ENCODE results near the gene MRPL24. TPM values are rescaled to one million over a fixed set of nuclear protein-coding genes. Genes with fewer than 3 reads are reported as not detected.
"Not testable (repeated sequence)": the region's sequence is repeated elsewhere in the genome, so short reads cannot be mapped to it uniquely, and the experiment has no call there.

The MRPL24 gene
- total RNA-seq, 2 donors from 2014 or later = 55.0 to 67.1 TPM

DNA sequence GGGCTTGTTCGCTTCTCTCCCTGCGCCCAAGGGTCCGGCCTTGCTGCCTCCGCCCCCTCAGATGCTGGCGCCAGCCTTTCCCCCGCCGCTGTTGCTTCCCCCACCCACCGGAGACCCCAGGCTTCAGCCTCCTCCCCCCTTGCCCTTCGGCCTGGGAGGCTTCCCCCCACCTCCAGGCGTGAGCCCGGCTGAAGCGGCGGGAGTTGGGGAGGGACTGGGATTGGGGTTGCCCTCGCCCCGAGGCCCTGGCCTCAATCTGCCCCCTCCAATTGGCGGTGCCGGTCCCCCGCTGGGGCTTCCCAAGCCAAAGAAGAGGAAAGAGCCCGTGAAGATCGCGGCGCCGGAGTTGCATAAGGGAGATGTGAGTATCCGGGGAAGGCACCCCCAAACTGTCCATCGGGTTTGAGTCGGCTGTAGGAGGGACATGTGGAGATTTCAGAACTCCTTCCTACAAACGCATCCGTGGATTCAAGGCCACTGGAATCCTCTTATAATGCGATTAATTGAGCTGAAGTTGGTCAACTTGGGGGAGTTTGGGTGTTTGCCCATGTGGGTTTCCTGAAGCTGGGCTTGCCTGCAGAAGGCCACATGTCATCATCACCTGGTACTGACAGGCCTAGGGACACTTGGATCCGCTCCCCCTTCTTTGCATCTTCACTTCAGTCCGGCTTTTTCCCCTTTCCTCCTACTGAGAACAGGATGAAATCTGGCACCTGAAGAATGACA, 27.2 kb upstream of the MRPL24 start:
- Histone ChIP-seq H3K9me3 (no peaks in the 10 kb centered on the region), H3K4me3 (peak overlapping the region; percentile 69 to 89), H3K27ac (peak overlapping the region; percentile 80 to 91), H3K4me1 (replicated peaks) (peaks cover 5% of the 10 kb centered on the region), H3K36me3 (no peaks in the 10 kb centered on the region), H3K27me3 (replicated peaks; ENCODE audit: insufficient read depth) (no peaks in the 10 kb centered on the region)
- 0% methylated on average over 30 of the region's 31 CpGs for WGBS
- DNase-seq (ENCODE audit: low spot score) = no peak
- TF ChIP-seq POLR2A (IDR thresholded peaks at IDR 0.05) = no peak
- no peak for TF ChIP-seq POLR2AphosphoS5 (IDR thresholded peaks at IDR 0.05)
- TF ChIP-seq, protein P1, sequence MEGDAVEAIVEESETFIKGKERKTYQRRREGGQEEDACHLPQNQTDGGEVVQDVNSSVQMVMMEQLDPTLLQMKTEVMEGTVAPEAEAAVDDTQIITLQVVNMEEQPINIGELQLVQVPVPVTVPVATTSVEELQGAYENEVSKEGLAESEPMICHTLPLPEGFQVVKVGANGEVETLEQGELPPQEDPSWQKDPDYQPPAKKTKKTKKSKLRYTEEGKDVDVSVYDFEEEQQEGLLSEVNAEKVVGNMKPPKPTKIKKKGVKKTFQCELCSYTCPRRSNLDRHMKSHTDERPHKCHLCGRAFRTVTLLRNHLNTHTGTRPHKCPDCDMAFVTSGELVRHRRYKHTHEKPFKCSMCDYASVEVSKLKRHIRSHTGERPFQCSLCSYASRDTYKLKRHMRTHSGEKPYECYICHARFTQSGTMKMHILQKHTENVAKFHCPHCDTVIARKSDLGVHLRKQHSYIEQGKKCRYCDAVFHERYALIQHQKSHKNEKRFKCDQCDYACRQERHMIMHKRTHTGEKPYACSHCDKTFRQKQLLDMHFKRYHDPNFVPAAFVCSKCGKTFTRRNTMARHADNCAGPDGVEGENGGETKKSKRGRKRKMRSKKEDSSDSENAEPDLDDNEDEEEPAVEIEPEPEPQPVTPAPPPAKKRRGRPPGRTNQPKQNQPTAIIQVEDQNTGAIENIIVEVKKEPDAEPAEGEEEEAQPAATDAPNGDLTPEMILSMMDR (IDR thresholded peaks at IDR 0.05) = no peak
- intact Hi-C loops (cut with DNase I) = no loop called here

DNA sequence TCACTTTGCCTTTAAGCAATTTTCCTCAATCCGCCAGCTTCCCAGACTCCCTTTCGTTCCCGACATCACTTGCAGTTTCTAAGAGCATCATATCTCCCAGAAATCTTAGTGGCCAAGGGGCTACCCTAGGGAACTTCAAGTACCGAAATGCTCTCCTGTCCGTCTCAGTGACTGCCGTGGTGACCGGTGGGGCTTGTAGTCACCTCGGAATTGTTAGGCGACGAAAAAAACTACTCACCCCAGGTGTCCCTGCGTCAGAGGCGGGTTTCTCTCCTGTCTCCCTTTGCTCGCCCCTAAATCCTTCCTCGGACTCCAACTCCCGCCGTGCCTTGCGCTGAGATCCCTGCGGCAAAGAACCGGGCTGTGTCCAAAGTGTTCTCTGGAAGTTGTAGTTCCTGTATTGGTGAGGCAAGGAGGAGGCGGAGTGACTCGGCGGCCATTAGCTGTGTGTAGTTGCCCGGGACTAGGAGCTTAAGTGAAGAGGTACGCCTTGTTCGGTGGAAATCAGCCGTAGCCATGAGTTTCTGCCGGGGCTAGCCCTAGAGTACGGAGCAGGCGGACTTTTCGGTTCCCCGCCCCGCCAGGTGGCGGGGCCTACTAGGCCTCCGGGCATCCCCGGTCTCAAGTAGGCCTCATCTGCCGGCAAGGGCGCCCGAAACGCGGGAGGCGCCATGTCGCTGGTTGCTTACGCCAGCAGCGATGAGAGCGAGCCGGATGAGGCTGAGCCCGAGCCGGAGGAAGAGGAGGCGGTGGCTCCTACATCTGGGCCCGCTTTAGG, 26.4 kb upstream of the MRPL24 start, which contains the start of gene PRCC:
Gene PRCC (plus strand): TSS at position 435 of the 778 bp plus-strand sequence. CDS start 237 bp downstream, at position 672.
- peak within 1 kb of the TSS; percentile 80 to 91 for H3K27ac ChIP-seq
- intact Hi-C loops (cut with DNase I) = no loop called here
- no peaks in the 10 kb centered on the region for H3K36me3 ChIP-seq
- TF ChIP-seq, protein P1 (IDR thresholded peaks at IDR 0.05) = no peak
- peak; percentile 41 for TF ChIP-seq POLR2A (IDR thresholded peaks at IDR 0.05)
- TF ChIP-seq POLR2AphosphoS5 (IDR thresholded peaks at IDR 0.05) = peak; percentile 99
- H3K9me3 ChIP-seq = no peaks in the 10 kb centered on the region
- under 1% methylated on average over 32 of the region's 50 CpGs for WGBS
- H3K4me1 ChIP-seq (replicated peaks) = peaks cover 5% of the 10 kb centered on the region
- DNase-seq (ENCODE audit: low spot score) = peak; percentile 99
- H3K4me3 ChIP-seq = peak within 1 kb of the TSS; percentile 69 to 89
- no peaks in the 10 kb centered on the region for H3K27me3 ChIP-seq (replicated peaks; ENCODE audit: insufficient read depth)

DNA sequence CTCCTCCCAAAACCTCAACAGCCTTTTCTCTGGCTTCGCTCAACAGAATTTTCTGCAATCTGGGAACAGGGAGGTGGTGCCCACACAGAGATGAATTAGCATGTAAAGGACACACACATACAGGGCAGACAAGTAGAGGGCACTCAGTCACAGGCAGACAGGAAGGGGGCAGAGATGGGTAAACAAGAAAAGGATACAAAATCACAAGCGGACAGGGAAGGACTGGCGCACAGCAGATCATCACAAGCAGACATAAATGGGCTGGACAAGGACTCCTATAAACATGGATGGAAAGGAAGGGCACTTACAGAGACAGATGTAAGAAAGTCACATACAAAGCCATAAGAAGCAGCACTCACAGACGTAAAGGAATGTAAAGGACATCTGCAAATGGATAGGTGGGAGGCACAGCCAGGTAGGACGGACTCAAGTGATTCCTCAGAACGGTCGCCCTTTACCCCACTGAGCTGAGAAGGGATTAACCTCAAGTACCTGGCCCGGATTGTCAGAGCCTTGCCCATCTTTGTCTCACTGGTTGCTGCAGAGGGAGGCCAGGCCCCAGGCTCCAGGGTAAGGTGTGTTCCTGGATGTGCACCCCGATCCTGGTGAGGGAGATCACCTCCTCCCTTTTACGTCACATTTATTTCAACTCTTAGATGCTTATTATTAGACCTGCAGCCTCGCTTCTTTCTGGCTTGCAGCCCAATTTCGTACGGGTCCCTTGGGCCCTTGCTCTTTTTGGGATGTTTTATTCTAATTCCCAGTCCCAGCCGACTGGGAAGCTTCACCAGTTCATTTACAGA, 25.6 kb upstream of the MRPL24 start:
- H3K4me3 ChIP-seq = peak overlapping the region; percentile 49 to 69
- peaks cover 5% of the 10 kb centered on the region for H3K4me1 ChIP-seq (replicated peaks)
- no peaks in the 10 kb centered on the region for H3K9me3 ChIP-seq
- 5% methylated on average over 14 of the region's 14 CpGs for WGBS
- no peaks in the 10 kb centered on the region for H3K36me3 ChIP-seq
- peak overlapping the region; percentile 76 to 81 for H3K27ac ChIP-seq
- no peak for TF ChIP-seq POLR2AphosphoS5 (IDR thresholded peaks at IDR 0.05)
- TF ChIP-seq, protein P1 (IDR thresholded peaks at IDR 0.05) = no peak
- no peak for TF ChIP-seq POLR2A (IDR thresholded peaks at IDR 0.05)
- DNase-seq (ENCODE audit: low spot score) = no peak
- intact Hi-C loops (cut with DNase I) = no loop called here
- H3K27me3 ChIP-seq (replicated peaks; ENCODE audit: insufficient read depth) = no peaks in the 10 kb centered on the region

DNA sequence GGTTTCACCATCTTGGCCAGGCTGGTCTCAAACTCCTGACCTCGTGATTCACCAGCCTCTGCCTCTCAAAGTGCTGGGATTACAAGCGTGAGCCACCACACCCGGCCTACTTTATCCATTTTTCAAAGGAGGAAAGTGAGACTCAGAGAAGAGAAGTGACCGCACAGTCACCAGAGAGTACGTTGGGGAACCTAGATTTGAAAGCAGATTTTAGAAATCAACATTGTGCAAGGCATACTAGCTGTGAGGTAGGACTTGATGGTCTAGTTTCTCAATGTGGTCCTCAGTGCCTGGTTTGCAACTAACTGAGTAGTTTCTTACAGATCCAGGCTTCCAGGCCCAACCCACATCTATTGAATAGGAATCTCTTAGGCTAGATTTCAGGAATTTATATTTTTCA, 24.8 kb upstream of the MRPL24 start:
- Histone ChIP-seq H3K4me1 (replicated peaks) (peaks cover 5% of the 10 kb centered on the region), H3K9me3 (no peaks in the 10 kb centered on the region), H3K4me3 (no peak overlapping the region), H3K27ac (no peak overlapping the region), H3K27me3 (replicated peaks; ENCODE audit: insufficient read depth) (no peaks in the 10 kb centered on the region), H3K36me3 (no peaks in the 10 kb centered on the region)
- WGBS = 86% methylated on average over 5 of the region's 5 CpGs
- TF ChIP-seq, protein P1 (IDR thresholded peaks at IDR 0.05) = no peak
- TF ChIP-seq POLR2AphosphoS5 (IDR thresholded peaks at IDR 0.05) = no peak
- no peak for TF ChIP-seq POLR2A (IDR thresholded peaks at IDR 0.05)
- intact Hi-C loops (cut with DNase I) = no loop called here
- DNase-seq (ENCODE audit: low spot score) = no peak

DNA sequence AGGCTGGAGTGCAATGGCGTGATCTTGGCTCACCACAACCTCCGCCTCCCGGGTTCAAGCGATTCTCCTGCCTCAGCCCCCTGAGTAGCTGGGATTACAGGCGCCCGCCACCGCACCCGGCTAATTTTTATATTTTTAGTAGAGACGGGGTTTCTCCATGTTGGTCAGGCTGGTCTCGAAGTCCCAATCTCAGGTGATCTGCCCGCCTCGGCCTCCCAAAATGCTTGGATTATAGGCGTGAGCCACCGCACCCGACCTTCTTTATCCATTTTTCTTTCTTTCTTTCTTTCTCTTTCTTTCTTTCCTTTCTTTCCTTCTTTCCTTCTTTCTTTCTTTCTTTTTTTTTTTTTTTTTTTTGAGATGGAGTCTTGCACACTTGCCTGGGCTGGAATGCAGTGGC, 24.2 kb upstream of the MRPL24 start:
- H3K36me3 ChIP-seq; H3K4me1 ChIP-seq (replicated peaks); H3K4me3 ChIP-seq; H3K27ac ChIP-seq; H3K9me3 ChIP-seq; intact Hi-C loops (cut with DNase I); H3K27me3 ChIP-seq (replicated peaks; ENCODE audit: insufficient read depth); DNase-seq (ENCODE audit: low spot score): not testable (repeated sequence)
- WGBS = 94% methylated on average over 15 of the region's 15 CpGs

Measured in prostate gland (tissue), 2 donors.